ENCODE measurements around the gene DHX16.
"Not testable (repeated sequence)": the region's sequence is repeated elsewhere in the genome, so short reads cannot be mapped to it uniquely, and the experiment has no call there.

DHX16 gene

DNA sequence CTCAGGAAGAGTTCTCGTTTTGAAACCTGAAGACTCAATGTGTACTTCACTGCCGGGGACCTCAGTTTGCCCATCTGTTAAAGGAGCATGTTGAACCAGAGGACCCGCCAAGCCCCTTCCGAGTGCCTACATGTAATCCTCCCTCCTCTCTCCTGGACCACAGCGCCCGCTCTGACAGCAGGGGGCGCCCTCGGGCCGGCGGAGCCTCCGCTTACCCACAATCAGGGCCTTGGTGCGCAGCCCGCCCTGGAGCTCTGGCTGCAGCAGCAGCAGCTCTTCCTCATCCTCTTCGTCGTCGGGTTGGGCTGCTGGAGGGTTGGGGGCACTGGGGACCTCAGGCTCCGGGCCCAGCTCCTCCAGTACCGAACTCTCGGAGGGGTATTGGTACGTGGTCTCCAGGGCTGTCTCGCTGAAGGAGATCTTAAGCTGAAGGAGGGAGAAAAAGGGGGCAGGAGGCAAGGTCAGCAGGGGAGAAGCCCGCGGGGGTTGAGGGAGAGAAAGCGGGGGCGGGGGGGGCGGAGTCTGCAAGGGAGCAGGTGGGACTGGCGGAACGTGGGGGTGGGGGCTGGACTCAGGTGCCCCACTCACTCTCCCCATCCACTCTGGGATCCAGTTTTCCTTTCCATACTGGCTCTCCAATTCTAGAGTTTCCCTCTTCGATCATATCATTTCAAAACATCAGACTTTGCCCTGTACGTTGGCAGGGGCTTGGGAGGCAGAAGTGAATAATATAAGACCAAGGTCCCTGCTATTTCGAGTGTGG lies 6.3 kb upstream of the DHX16 start:
- DNase-seq = peak; percentile 78 to 91 (median 87)

DNA sequence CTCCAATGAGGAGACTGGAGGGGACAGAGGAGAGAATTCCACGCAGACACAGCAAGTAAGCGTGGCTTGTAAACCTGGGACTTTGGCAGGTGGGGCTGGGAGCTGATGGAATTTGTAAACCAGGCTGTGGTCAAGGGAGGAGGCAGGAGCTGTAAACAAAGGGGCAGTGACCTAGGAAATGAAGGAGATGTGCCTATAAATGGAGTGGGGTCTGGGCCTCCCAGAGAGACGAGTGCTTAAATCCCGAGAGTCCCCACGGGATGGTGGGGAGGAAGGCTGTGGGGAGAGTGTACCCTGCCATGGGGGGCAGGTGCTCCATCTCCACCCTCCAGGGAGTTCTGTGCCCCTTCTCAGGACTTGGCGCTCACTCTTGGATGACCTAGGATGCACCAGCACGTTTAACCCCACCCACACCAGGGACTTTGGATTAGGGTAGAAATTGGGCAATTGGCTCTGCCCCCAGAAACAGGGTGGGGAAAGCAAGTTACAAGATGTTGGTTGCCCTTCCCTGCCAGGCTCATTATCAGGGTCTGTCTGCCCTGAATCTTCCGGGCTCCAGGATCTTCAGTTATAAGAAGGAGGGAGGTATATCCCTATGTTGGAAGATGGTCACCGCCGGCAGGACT lies 4.0 kb upstream of the DHX16 start:
- no peak for DNase-seq

DNA sequence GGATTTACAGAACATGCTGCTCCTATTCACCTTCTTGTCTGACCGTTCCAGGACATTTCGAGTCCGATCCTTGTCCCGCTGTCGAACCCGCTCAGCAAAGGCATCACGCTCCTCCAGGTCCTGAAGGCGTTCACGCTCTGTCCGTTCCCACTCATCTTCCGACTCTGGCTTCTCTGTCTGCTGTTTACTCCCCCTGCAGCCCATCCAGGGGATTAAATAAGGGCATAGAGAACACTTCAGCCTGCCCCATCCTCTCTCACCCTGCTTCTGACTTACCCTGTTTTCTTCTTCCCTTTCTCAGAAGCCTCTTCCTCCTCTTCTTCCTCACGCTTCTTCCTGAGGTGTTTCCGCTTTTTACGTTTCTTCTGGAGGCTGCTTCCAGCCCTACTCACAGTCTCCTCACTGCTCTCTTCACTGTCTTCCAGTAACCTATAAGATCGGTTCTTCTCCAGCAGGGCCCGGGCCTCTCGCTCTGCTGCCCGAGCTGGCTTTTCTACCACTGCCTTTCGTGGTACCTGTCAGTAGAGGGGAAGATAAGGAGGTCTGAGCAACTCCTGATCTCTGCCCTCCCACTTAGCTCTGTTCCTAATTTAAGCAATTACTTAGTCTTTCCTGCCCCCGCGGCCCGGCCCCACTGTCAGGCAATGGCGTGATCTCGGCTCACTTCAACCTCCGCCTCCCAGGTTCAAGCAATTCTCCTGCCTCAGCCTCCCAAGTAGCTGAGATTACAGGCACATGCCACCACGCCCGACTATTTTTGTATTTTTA lies 1.9 kb downstream of the DHX16 start:
- no peak for DNase-seq

DNA sequence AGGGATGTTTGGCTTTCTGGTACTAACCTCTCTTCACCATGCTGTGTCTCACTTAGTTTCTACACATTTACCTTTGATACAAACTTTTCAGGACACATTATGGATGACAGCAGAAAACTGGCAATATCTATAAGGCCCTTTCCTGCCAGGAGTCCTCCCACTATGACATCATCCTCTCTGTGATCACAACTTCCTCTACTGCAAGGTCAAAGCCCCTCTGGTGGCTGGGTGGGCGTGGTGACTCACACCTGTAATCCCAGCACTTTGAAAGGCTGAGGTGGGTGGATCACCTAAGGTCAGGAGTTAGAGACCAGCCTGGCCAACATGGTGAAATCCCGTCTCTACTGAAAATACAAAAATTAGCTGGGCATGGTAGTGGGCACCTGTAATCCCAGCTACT lies 6.5 kb downstream of the DHX16 start:
- not testable (repeated sequence) for DNase-seq

DNA sequence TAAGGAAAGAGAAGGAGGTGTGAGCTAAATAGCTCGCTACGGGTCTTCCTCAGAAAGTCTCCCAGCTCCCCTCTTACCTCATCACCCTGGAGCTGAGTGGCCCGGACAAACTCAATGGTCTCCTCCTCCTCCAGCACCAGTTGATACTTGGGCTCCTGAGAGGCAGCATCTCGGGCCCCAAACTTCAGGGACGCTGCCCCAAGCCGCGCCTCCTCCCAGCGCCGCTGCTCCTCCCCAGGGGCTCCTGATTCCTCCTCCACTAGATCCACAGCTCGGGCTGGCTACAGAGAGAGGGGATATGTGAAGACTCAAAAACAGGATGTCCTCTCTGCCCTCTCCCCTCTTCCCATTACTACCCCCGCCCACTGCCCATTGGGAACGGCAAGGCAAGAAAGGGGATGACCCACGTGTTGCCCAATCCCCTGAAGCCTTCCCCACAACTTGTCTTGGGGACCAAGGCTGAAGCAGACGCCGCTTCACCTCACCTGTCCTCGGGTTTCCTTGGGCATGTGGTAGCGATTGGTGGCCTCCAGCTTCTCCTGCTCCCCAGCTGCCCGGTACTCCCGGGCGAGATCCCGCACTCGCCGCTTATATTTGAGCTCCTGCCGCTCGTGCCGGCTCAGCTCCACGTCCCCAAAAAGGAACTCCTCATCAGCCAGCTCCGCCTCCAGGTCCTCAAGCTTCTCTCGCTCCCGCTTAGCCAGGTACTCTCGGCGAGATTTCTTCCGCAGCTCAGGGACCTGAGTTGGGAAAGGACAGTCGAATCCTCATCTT lies 7.6 kb downstream of the DHX16 start:
- DNase-seq = no peak

DNA sequence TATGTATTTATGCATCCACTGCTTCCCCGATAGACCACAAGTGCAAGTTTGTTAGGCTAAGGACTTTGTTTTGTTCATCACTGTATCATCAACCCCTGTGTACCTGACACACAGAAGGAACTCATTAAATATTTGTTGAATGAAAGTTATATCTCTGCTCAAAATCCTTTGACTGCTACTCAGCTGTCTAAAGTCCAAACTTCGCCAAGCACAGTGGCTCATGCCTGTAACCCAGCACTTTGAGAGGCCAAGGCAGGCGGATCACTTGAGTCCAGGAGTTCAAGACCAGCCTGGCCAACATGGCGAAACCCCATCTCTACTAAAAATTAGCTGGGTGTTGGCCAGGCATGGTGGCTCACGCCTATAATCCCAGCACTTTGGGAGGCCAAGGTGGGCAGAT lies 14.9 kb downstream of the DHX16 start:
- not testable (repeated sequence) for DNase-seq

DNA sequence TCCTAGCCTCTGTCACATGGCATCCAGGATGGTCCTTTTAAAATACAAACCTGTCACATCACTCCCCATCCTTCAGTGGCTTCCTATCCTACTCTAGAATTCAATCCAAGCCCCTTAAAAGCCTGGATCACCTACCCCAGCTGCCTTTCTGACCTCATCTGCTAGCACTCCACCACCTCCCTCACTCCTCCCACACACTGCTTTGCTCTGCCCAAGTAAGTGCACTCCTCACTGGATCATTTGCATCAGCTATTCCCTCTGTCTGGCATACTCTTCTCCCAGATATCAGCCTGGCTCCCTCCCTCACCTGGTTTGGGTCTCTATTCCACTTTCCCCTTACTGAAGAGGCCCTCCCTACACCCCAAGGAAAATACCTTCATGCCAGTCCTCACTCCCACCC lies 15.4 kb downstream of the DHX16 start:
- no peak for DNase-seq

DNA sequence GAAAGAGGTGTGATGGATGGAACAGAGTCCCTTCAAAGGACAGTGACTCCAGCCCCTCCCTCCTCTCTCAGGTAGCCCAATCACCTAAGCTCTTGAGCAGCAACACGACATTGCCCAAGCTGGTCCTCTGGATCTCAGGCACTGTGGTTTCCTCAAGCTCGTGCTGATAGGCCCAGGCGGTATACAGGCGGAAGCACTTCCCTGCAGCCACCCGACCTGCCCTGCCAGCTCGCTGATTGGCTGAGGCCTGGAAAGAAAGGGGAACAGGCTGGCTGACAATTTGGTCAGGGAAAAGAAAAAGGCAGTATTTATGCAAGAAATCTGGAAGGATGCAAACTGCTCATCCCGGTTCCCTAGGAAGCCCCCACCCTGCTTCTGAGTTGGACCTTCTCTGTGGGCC lies 16.3 kb downstream of the DHX16 start:
- no peak for DNase-seq

DNA sequence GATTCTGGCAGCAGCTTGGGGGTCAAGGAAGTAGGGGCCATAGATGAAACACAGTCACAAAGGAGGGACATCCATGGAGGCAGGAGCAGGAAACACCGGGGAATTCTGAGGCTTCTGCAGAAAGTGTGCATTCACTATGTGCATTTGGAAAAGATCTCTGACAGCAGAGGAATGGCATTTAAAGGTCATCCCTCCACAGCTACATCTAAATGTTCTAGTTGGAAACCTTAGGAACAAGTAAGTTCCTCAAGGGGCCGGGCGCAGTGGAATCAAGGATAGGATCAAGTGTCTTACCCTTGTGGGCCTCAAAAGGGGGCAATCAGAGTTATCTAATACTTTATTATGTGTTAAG lies 17.1 kb downstream of the DHX16 start:
- no peak for DNase-seq

DNA sequence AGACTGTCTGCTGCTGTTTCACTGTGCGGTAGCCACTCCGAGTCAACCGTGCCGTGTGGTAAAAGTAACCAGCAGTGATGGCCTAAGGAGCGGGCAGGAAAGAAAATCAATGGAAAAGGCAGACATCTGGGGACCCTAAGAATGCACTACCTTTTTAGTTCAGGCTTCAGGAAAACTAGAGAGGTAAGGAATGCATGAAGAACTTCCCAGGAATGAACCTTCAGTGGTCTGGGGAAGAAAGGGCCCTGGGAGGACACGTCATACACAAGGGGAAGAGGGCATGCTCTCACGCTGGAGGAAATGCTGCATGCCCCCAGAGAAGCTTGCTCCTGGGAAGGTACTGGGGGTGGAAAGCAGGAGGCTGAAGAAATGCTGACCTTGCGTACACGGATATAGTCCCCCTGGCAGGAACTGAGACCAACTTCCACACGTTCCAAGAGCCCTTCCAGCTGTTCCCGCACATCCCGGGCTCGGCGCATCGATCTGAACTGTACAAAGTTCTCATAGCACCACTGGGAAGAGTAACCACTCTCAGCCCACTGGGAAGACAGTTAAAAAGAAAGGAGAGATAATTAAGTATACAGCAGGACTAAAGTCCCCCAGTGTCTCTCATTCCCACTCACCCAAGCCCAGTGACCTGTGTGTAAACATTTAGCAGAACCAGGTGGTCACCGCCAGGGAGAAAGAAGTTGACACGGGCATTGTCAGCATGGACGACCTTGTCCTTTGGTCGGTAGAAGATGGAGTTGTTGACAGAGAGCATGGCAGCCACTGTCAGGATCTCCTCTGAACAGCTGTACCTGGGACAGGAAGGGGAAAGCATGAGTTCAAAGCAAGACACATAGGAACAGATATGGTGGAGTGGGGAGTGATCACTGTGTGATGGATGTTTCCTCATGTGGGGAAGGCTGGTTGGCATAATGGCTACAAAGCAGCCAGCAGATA lies 17.7 kb downstream of the DHX16 start:
- DNase-seq = no peak

DNA sequence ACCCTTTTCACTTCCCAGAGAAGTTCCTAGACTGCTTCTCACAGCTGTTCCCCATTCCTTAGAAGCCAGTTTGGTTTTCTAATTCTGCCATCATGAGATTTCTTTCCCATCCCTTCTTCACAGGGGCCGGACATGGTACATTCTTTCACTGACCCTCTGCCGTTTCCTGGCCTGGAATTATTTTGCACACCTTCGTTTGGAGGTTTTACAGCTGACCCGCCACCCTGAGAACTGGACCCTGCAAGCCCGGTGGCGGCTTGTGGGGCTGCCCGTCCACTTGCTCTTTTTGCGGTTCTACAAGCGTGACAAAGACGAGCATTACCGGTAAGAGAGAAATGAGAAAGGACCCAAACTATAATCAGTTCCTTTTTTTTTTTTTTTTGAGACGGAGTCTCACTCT lies 21.7 kb downstream of the DHX16 start:
- DNase-seq = no peak

DNA sequence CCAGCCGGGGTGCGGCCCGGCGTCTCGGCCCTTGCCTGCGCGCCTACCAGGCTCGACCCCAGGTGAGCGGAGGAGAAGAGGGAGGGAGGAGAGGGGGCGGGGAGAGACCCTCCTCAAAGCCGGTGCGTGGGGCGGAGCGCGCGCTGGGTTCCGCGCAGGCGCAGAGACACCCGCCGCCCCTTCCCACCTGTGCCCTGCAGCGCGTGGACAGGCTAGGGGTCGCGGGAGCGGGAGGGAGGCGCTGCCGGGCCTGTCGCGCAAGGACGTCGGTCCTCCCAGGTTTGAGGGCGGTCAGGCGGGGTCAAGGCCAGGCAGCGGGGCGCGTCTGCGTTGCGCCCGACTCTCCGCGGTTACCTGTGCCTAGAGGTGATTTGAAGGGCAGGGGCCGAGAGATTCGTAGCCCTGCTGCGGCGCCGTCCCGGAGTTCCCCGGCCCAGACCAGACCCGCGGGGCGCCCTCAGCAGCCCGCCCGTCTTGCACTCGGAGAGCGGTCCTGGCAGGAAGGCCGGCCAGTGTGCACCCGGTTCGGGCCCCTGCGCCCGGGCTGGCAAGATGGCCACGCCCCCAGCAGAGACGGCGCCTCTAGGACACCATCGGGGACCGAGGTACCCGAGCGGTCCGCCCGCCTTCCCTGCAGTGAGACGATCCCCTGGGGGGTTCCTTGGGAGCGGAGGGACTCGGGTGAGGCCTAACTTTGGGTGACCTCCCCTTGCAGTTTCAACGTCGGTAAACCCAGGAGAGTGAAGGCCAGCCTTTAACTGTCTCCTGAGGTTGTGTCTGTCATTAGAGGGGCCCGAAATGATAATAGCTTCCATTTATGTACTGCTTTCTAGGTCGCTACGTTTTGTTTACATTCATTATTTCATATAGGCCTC lies 25.3 kb downstream of the DHX16 start:
- DNase-seq = peak; percentile 36 to 80 (median 54)

DNA sequence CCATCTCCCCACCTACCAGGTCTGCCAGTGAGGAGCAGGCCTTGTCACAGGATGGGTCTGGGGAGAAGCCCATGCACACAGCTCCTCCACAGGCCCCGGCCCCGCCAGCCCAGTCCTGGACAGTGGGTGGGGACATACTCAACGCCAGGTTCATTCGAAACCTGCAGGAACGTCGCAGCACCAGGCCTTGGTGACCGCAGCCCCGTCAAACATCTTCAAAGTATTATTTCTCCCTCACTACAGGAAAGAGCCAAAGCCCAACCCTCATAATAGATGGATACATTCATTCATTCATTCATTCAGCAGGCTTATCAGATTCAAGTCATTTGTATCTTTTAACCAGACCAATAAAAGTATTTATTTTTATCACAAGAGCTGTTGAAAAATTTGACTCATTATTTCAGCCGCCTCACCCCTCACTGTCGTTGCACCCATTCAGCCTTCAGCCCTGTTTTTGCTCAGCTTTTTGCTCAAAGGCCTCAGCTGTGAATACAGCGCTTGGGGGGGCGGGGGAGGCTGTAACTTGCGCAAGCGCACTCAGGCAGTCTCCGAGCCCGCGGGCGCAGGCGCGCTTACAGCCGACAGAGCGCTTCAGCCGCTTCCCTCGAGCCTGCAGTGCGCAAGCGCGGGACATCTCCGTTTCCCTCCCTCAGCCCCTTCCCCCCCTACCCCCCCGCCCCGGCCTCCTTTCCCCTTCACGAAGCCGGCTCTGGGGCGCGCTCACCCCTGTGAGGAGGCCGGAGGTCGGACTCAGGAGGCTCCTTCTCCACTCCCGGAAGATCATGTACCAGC lies 26.2 kb downstream of the DHX16 start, which contains the start of gene C6orf136:
Gene C6orf136, plus strand, starts transcription at position 684 of the 792 bp plus-strand sequence. Its CDS starts 99 bp downstream, at position 783.
- DNase-seq = peak; percentile 89 to 96 (median 92)

DNA sequence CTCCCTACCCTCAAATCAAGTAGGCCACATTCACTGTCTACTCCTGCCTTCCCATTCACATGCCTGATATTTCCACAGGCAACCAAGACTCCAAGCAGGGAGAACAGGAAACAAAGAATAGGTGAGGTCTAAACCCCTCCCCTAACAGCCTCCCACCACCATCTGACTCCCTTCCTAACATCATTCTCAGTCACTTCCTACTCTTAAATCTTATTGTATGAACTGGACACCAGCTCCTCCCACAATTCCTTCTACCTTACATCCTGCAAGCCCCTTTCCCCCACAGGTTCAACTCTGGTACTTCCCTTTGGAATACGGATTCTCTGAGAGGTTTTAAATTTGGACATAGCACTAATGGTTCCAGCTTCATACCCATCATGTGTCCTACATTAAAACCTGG lies 26.8 kb downstream of the DHX16 start:
- no peak for DNase-seq

DNA sequence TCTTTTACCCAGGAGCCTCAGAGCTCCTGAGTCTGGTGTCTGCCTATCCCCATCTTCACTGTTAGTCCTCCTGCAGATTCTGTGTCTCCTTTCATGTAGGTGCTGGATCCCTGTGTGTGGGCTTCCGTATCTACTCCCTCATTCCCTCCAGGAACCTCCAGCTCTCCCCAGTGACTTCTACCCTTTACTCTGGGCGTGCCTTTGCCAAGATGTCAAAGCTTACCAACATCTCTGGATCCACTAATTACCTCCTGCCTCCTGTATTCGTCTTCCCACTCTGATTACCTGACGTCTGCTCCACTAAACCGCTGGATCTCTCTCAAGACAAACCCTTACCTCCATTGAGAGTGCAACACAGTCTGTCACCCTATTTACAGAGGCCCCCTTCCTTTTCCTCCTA lies 28.0 kb downstream of the DHX16 start:
- no peak for DNase-seq

DNA sequence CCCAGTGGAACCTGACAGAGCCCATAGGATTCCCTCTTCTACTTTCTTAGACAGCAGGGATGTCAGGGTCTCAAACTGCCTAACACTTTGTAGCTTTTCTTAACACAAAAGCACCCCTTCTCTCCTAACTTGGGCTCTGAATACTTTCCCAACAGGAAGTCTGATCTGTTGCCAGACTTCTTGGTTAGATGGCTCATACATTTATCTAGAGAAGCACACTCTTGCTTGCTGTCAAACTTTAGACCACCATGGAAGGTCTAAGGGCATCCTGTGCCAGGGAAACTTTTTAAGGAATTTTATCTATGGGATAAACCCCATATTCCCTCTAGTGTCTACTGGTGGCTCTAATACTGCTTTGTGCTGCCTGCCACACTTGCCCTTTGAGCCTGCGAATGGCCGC lies 29.1 kb downstream of the DHX16 start:
- DNase-seq = no peak

DNA sequence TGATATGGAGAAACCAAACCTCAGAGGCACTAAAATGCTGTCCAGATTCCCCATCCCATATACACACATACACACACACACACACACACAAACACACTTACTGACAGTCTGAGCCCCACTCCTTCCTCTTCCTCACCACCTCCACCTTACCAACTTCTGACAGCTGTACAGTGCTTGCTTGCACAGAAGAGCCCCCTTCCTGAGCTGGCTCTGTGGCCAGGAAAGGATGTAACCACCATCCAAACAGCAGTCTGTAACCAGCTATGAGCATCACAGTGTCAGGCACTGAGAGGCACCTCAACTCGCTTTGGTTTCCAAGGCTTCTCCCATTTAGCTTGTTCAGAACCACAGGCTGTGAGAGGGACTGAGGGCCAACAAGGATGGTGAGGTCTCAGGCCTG lies 31.8 kb downstream of the DHX16 start:
- no peak for DNase-seq

DNA sequence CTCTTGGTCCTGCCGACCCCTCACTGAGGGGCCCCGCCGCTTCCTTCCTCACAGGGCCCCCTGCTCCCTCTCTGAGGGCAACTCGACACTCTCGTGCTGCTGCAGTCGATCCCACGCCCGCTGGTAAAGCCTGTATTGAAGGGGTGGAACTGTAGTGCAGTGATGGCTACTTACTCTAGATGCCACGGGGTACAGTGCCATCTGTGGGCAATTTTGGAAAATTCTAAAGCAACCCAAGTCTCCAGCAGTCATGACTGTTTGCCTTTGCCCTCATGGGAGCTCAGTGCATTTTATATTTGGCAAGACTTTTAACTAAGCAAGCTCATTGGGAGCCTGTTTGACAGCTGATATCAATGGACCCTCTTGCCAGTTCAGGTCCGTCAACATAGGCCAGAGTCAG lies 32.3 kb downstream of the DHX16 start:
- DNase-seq = no peak

DNA sequence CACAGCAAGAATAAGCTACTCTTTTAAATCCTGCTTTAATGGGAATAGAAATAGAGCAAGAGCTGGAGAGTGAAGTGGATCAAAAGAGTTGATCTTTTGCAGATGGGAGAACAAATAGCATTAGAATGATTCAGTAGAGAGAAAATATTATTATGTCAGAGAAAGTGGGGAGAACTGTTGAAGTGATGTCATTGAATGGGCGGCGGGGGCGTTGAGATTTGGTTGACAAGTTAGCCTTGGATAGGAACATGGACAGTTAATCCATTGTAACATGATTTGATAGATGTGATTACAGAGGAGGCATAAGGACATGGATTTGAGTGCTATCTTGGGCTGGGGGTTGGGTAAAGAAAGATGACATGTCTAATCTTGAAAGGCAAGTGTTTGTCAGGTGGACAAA lies 37.0 kb downstream of the DHX16 start:
- DNase-seq = no peak
